DOHH2 (cell line): ENCODE results near the gene SPATA31E1.

Source experiments
- EZH2phosphoT487 ChIP-seq: fragments of 200-600 bp; sonication (generic); IDR thresholded peaks from 2 replicates; pipeline ENCODE4 v1.6.1; 2017; ENCODE audit warnings: borderline replicate concordance, mild to moderate bottlenecking, antibody characterized with exemption, low read length, moderate library complexity, mixed read lengths
- TF ChIP-seq, protein P1 (sequence below): fragments of 200-600 bp; sonication (generic); IDR thresholded peaks from one replicate; pipeline ENCODE4 v1.5.1; 2014; ENCODE audit warnings: antibody characterized with exemption, mild to moderate bottlenecking, low read depth, low read length; ENCODE audit not compliant: poor library complexity, severe bottlenecking

DNA sequence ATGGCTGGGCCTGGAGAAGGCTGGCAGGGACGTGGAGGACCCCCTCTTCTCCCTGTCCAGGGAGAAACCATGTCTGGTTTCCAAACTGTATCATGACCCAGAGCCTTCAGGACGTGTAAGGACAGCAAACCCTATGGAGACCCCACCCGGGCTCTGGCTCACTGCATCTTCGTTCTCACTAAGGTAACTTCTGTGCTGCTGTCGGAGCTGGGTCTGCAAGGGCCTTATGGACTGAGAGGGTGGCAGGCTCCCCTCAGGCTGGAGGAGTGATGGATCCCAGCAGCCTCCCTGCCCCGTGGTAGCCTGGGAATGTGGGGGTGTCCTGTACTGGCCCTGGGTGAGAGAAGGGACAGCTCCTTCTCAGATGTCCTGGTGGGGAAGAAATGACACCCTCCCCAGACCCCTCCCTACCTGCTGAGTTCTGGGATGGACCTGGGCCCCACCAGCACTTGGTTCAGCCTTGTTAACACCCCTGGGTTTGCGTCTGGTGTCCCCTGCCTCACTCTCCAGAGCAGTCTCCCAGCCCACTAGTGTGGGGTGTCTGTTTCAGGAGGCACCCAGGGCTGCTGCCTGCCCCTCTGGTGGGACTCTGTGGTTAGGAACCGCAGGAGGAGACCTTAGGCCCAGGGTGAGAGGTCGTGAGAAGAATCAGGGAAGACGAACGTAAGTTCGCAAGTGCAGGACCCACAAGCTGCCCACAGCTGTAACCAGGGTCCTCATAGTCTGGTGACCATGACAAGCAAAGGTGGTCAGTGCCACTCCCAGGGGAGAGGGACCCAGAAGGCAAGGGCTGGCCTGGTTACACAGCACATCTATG lies 6.6 kb downstream of the SPATA31E1 start:
- TF ChIP-seq, protein P1, sequence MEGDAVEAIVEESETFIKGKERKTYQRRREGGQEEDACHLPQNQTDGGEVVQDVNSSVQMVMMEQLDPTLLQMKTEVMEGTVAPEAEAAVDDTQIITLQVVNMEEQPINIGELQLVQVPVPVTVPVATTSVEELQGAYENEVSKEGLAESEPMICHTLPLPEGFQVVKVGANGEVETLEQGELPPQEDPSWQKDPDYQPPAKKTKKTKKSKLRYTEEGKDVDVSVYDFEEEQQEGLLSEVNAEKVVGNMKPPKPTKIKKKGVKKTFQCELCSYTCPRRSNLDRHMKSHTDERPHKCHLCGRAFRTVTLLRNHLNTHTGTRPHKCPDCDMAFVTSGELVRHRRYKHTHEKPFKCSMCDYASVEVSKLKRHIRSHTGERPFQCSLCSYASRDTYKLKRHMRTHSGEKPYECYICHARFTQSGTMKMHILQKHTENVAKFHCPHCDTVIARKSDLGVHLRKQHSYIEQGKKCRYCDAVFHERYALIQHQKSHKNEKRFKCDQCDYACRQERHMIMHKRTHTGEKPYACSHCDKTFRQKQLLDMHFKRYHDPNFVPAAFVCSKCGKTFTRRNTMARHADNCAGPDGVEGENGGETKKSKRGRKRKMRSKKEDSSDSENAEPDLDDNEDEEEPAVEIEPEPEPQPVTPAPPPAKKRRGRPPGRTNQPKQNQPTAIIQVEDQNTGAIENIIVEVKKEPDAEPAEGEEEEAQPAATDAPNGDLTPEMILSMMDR = no peak
- TF ChIP-seq EZH2phosphoT487 = no peak
